ENCODE data around the gene TM4SF5.
A peak's percentile ranks its signal among the peaks of the same experiment; 100 is the strongest.

Gene TM4SF5, protein sequence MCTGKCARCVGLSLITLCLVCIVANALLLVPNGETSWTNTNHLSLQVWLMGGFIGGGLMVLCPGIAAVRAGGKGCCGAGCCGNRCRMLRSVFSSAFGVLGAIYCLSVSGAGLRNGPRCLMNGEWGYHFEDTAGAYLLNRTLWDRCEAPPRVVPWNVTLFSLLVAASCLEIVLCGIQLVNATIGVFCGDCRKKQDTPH

DNA sequence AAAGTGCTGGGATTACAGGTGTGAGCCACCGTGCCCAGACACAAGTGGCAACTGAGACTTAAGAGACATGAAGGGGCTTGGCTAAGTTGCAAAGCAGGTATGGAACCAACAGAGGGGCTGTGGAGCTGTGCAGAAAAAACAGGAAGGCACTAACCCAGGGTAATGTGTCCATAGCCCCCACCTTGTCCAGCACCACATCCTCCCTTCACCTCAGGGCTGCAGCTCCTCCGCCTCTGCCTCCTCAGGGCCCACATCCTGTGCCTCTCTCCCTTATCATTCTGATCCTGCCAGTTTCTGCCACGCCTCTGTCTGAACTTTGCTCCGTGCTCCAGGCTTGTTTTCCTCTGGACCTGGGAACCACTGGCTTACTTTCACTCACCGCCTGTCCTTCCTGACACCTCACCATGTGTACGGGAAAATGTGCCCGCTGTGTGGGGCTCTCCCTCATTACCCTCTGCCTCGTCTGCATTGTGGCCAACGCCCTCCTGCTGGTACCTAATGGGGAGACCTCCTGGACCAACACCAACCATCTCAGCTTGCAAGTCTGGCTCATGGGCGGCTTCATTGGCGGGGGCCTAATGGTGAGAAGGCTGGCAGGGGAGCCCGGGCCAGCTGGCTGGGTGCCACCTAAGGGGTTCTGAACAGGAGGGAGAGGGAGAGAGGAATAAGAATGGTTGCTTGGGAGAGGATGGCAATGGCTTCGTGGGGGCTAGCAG is at the start of gene TM4SF5:
Gene TM4SF5, plus strand, starts transcription at position 368 of the 716 bp plus-strand sequence. Its CDS starts 37 bp downstream, at position 405.
- DNase-seq (ENCODE audit: low read depth in 3 of 3): no peak

GRCh38 chr17:4722678-4723240 is 48.9 kb upstream of the TM4SF5 start:
- DNase-seq (ENCODE audit: low read depth in 3 of 3): no peak

DNA sequence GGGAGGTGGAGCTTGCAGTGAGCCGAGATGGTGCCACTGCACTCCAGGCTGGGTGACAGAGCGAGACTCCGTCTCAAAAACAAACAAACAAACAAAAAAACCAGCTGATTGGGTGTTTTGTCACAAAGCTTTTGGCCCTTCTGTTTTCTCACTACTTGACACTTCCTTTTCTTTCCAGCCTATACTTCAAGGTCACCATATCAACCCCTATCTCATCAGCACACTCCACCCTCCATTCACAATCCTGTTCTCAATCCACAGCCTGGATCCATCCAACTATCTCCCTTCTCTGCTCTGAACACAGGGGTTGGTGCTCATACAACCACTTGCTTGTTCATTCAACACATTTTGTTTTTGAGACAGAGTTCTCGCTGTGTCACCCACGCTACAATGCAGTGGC is 47.0 kb upstream of the TM4SF5 start:
- no peak for DNase-seq (ENCODE audit: low read depth in 3 of 3)

- DNase-seq (ENCODE audit: low read depth in 3 of 3): no peak
Observed at GRCh38 chr17:4725646-4726310, 45.9 kb upstream of the TM4SF5 start.

DNA sequence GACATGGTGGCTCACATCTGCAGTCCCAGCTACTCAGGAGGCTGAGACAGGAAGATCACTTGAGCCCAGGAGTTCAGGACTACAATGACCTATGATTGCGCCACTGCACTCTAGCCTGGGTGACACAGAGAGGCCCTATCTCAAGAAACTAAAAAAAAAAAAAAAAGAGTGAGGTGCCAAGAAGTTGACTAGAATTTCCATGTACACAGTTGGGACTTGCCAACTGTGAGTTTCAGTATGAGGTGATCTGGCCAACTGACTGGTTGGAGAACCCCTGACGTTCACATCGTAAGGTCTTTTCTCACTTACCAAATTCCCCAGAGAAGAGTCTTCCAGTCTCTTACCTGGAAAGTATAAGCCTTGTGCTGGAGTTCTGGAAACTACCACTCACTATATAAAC is 43.6 kb upstream of the TM4SF5 start:
- no peak for DNase-seq (ENCODE audit: low read depth in 3 of 3)

DNA sequence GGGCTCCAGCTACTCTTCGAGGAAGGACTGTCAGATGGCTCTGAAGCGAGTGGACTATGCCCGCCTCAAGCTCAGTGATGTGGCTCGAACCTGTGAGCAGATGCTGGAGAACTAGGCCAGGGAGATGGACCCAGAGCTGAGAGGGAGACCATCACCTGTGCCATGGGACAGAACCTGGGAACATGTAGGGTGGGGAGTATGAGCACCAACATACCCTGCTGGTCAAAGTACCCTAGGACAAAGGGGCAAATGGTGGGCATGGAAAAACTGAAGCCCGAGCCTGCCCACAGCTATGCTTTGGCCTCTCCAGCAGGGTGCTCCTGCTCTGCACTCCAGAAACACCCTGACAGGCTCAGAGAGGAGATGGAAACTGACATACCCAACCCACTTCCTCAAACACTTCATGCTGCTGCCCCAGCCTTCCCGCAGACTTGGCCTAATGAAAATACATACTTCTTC is 38.6 kb upstream of the TM4SF5 start:
- no peak for DNase-seq (ENCODE audit: low read depth in 3 of 3)

DNA sequence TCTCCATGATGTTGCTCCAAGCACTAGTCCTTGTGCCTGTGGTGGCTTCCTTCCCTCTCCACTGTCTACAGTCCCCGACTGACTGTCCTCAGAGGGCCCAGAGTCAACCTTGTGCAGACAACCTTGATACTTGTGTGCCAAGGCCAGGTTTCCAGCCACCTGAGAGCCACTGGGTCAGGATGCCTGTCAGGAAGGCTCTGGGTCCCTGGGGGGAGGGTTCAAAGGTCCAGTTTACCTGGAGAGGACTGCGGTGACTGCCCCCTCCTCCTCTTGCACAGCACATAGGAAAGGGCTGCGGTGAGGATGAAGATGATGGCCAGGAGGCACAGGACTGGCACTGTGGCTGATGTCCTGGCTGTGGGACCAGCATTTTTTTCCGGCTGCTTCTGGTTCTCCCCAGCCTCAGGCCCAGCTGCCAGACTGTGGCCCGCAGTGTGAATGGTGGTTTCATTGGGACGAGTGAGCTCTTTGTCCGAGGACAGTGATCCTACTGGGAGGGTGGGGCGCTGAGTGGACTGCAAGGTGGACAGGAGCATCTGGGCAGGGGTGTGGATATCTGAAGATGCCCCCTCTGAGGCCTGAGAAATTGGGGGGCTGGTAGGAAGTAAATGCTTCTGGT is 36.7 kb upstream of the TM4SF5 start:
- no peak for DNase-seq (ENCODE audit: low read depth in 3 of 3)

- DNase-seq (ENCODE audit: low read depth in 3 of 3): no peak
Observed at GRCh38 chr17:4735876-4736651, 35.6 kb upstream of the TM4SF5 start.

- no peak for DNase-seq (ENCODE audit: low read depth in 3 of 3)
Observed at GRCh38 chr17:4738136-4739121, 33.3 kb upstream of the TM4SF5 start.

DNA sequence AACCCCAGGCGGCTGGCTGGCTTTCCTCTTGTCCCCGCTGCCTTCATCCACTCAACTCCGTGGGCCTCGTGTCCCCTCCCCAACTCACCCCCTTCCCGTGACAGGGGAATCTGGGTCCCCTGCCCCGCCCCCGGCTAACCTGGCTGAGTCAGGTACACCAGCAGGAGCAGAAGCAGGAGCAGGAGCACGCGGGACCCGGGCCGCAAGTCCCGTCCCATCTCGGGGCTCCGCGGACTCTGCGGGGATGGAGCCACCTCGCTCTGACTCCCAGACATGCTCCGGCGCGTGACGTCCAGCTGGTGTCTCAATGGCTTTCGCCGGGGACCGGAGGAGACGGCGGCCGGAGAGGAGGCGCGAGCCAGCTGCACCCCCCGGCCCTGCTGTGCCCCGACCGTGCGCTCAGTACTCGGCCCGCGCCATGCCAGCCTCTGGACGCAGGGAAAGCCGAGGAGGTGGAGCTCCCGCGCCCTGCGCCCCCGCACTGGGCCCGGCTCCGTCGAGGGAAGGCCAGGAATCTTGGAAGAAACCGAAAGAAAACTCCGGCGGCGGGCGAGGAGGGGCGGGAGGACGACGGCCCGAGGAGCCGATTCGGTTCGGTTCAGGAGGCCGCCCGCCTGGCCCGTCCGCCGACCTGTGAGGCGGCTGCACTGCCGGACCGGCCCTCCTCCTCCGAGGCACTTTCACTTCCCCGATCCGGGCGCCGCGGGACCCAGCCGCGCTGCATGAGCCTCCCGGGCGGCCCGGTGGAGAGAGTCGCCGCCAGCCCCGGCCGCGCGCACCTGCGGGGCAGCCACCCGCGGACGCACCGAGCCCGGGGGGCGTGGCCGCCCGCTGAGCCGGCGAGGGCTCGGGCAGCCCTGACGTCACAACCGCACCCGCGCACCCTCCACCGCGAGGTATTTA is 32.3 kb upstream of the TM4SF5 start, which contains the start of the genes CXCL16 and ZMYND15:
Gene CXCL16, minus strand, starts transcription at position 807 of the 903 bp plus-strand sequence. Its CDS starts 589 bp downstream, at position 218.
Gene ZMYND15, plus strand, starts transcription at position 712 of the 903 bp plus-strand sequence. CDS start 716 bp downstream, outside the sequence.
- peak in 1 of 3 experiments; percentile 48 for DNase-seq (ENCODE audit: low read depth in 3 of 3)

DNA sequence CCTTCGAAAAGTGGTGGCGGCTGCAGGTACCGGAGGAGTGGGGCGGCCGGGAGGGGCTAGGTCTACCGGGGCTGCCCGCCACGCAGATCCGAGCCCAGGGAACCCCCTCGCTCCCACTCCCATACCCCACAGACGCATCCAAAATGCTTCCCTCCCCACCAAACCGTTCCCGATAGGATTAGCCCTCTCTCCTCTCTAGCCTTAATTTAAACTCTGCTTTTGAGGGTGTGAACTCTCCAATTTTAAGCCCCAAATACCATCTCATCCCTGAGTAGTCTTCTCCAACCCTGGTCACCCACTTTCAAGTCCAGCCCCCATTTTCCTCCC is 31.7 kb upstream of the TM4SF5 start:
- DNase-seq (ENCODE audit: low read depth in 3 of 3): no peak

- DNase-seq (ENCODE audit: low read depth in 3 of 3): no peak
Observed at GRCh38 chr17:4740584-4740983, 31.1 kb upstream of the TM4SF5 start.

- DNase-seq (ENCODE audit: low read depth in 3 of 3): no peak
Observed at GRCh38 chr17:4741544-4741943, 30.1 kb upstream of the TM4SF5 start.

DNA sequence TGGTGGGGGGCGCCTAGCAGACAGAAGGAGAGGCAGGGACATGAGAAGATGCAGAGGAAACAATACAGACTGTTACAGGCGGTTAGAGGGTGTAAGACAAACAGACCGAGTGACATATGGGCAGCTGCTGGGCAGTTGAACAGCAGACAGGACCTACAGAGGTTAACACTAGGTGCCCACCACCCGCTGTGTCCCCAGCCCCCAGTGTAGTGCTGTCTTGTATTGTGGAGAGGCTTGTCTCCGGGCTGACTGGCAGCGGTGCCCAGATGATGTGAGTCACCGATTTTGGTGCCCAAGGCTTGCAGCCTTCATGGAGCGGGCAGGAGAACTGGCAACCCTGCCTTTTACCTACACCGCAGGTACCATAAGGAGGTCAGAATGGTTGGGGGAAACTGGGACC is 29.6 kb upstream of the TM4SF5 start:
- no peak for DNase-seq (ENCODE audit: low read depth in 3 of 3)

GRCh38 chr17:4742629-4743028 is 29.1 kb upstream of the TM4SF5 start:
- no peak for DNase-seq (ENCODE audit: low read depth in 3 of 3)

GRCh38 chr17:4743216-4743615 is 28.5 kb upstream of the TM4SF5 start:
- no peak for DNase-seq (ENCODE audit: low read depth in 3 of 3)

DNA sequence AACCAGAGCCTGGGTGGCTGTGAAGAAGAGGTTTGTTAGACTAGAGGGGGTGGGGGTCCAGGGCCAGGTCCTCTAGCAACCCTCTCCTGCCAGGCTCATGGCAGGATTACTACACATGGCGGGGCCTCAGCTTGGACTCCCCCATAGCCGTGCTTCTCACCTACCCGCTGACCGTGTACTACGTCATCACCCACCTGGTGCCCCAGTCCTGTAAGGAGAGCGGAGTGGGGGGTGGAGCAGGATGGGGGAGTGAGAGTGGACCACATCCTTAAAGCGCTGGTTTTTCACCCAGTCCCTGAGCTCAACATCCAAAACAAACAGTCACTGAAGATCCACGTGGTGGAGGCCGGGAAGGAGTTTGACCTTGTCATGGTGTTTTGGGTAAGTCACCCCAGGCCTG is 27.8 kb upstream of the TM4SF5 start:
- no peak for DNase-seq (ENCODE audit: low read depth in 3 of 3)

DNA sequence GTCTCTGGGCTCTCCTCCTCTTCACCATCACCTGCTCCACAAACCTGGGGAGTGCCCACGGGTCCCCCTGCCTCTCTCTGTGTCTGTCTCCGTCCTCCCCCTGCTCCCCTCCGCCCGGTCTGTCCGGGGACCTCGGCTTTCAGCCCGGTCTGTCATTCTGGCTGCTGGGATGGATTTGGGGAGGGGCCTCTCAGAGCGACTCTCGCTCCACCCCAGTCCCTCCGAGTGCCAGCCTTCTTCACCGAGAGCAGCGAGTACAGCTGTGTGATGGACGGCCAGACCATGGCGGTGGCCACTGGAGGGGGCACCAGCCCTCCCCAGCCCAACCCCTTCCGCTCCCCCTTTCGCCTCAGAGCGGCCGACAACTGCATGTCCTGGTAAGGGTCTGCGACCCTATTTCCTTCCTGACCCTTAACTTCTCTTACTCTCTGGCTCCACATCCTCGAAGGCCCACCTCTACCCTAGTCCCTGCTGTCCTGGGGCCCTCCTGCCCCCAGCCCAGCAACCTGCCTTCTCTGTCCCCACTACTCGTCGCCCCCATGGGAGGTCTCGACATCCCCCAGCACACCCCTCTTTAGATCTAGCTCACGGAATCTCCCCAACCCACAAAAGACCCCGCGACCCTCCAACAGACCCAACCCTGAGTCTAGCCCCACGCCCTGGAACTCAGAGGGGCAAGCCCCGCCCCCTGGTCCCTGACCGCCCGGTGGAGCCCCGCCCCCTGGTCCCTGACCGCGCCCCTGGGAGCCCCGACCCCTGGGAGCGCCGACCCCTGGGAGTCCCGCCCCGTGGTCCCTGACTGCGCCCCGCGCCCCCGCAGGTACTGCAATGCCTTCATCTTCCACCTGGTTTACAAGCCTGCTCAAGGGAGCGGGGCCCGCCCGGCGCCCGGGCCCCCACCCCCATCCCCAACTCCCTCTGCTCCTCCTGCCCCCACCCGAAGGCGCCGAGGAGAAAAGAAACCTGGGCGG is 26.4 kb upstream of the TM4SF5 start:
- no peak for DNase-seq (ENCODE audit: low read depth in 3 of 3)
